ENCODE results near the gene OR2S2. TPM values are rescaled to one million over a fixed set of nuclear protein-coding genes. Genes with fewer than 3 reads are reported as not detected.

Gene OR2S2
- total and polyA plus RNA-seq, 2 experiments from 2014 or later: 0.11 to 0.30 TPM

- no peaks in the 10 kb centered on the region for H3K79me2 ChIP-seq (ENCODE audit: insufficient read depth)
- H3K9ac ChIP-seq: no peak overlapping the region
- no peaks in the 10 kb centered on the region for H4K20me1 ChIP-seq (ENCODE audit: insufficient read depth)
- no peak overlapping the region for H3K4me3 ChIP-seq
- H3F3A ChIP-seq (ENCODE audit: insufficient read depth): peaks cover 26% of the 10 kb centered on the region
- H3K36me3 ChIP-seq (ENCODE audit: low read depth): no peaks in the 10 kb centered on the region
- H3K9me3 ChIP-seq (ENCODE audit: low read depth): no peaks in the 10 kb centered on the region
- in situ Hi-C loops (cut with MboI): no loop called here
- no peaks in the 10 kb centered on the region for H3K27me3 ChIP-seq (replicated peaks; ENCODE audit: insufficient read depth)
- 78 to 82% methylated on average over 9 of the region's 9 CpGs for WGBS, 2 experiments (ENCODE audit: low coverage in 1 of 2, low lambda C conversion rate in 2 of 2, missing lambda C conversion rate in 2 of 2)
- DNase-seq: no peak
- no peak overlapping the region for H3K4me2 ChIP-seq (ENCODE audit: unreplicated experiment)
- no peaks in the 10 kb centered on the region for H3K9me2 ChIP-seq (ENCODE audit: insufficient read depth)
- peaks cover 32% of the 10 kb centered on the region for H3K4me1 ChIP-seq (ENCODE audit: insufficient read depth)
- 0 out of 2 replicates have a peak overlapping the region, but pooled peaks have one; percentile 4 for H3K27ac ChIP-seq
- TF ChIP-seq EZH2phosphoT487 (IDR thresholded peaks at IDR 0.05; ENCODE audit: insufficient read depth, low read depth) (no peak), EZH2 (IDR thresholded peaks at IDR 0.05; ENCODE audit: insufficient read depth, poor library complexity, severe bottlenecking) (no peak)
- H2AFZ ChIP-seq: peak overlapping the region; percentile 40
These were observed 29.1 kb downstream of the OR2S2 start for GRCh38 chr9:35928591-35929452.

GRCh38 chr9:35923927-35924763, 33.8 kb downstream of the OR2S2 start:
- peak overlapping the region; percentile 61 for H3K4me3 ChIP-seq
- H4K20me1 ChIP-seq (ENCODE audit: insufficient read depth): no peaks in the 10 kb centered on the region
- peak overlapping the region; percentile 98 for H3K27ac ChIP-seq
- TF ChIP-seq EZH2 (IDR thresholded peaks at IDR 0.05; ENCODE audit: insufficient read depth, poor library complexity, severe bottlenecking) (no peak), EZH2phosphoT487 (IDR thresholded peaks at IDR 0.05; ENCODE audit: insufficient read depth, low read depth) (no peak)
- no peaks in the 10 kb centered on the region for H3K27me3 ChIP-seq (replicated peaks; ENCODE audit: insufficient read depth)
- no peaks in the 10 kb centered on the region for H3K36me3 ChIP-seq (ENCODE audit: low read depth)
- in situ Hi-C loops (cut with MboI): no loop called here
- peak overlapping the region; percentile 47 for H2AFZ ChIP-seq
- no peaks in the 10 kb centered on the region for H3K9me3 ChIP-seq (ENCODE audit: low read depth)
- H3F3A ChIP-seq (ENCODE audit: insufficient read depth): peaks cover 39% of the 10 kb centered on the region
- peaks cover 40% of the 10 kb centered on the region for H3K4me1 ChIP-seq (ENCODE audit: insufficient read depth)
- peak; percentile 97 for DNase-seq
- H3K4me2 ChIP-seq (ENCODE audit: unreplicated experiment): peak overlapping the region; percentile 82
- no peaks in the 10 kb centered on the region for H3K79me2 ChIP-seq (ENCODE audit: insufficient read depth)
- peak overlapping the region; percentile 83 for H3K9ac ChIP-seq
- no peaks in the 10 kb centered on the region for H3K9me2 ChIP-seq (ENCODE audit: insufficient read depth)
- 15 to 16% methylated on average over 9 of the region's 9 CpGs for WGBS, 2 experiments (ENCODE audit: low coverage in 1 of 2, low lambda C conversion rate in 2 of 2, missing lambda C conversion rate in 2 of 2)

DNA sequence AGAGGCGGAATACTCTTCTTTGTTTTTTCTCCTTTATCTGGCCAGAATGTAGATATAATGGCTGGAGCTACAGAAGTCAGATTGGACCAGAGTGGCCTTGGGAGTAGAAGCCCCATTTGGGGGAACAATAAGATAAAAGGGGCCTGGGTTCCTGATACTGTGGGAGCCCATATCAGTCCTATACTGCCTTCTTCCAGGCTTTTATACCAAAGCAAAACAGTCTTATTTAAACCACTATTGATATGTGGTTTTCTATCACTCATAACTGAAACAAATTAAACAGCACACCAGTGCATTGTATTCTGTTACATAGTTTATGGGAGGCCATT, 34.4 kb downstream of the OR2S2 start:
- Histone ChIP-seq H3K4me2 (ENCODE audit: unreplicated experiment) (peak overlapping the region; percentile 82), H3K9me2 (ENCODE audit: insufficient read depth) (no peaks in the 10 kb centered on the region), H3K36me3 (ENCODE audit: low read depth) (no peaks in the 10 kb centered on the region), H2AFZ (peak overlapping the region; percentile 47), H3K9ac (peak overlapping the region; percentile 83), H4K20me1 (ENCODE audit: insufficient read depth) (no peaks in the 10 kb centered on the region), H3K9me3 (ENCODE audit: low read depth) (no peaks in the 10 kb centered on the region), H3K4me3 (peak overlapping the region; percentile 61), H3K4me1 (ENCODE audit: insufficient read depth) (peaks cover 34% of the 10 kb centered on the region), H3K27me3 (replicated peaks; ENCODE audit: insufficient read depth) (no peaks in the 10 kb centered on the region), H3K79me2 (ENCODE audit: insufficient read depth) (no peaks in the 10 kb centered on the region), H3F3A (ENCODE audit: insufficient read depth) (peaks cover 42% of the 10 kb centered on the region), H3K27ac (peak overlapping the region; percentile 98)
- WGBS, 2 experiments (ENCODE audit: low coverage in 1 of 2, low lambda C conversion rate in 2 of 2, missing lambda C conversion rate in 2 of 2): 100% methylated on average over 1 of the region's 1 CpG
- no peak for TF ChIP-seq EZH2 (IDR thresholded peaks at IDR 0.05; ENCODE audit: insufficient read depth, poor library complexity, severe bottlenecking)
- no peak for TF ChIP-seq EZH2phosphoT487 (IDR thresholded peaks at IDR 0.05; ENCODE audit: insufficient read depth, low read depth)
- in situ Hi-C loops (cut with MboI): no loop called here
- no peak for DNase-seq

GRCh38 chr9:35920051-35920620, 37.8 kb downstream of the OR2S2 start:
- H3K9me3 ChIP-seq (ENCODE audit: low read depth): no peaks in the 10 kb centered on the region
- peak overlapping the region; percentile 57 for H2AFZ ChIP-seq
- H3K4me2 ChIP-seq (ENCODE audit: unreplicated experiment): no peak overlapping the region
- no peaks in the 10 kb centered on the region for H3K9me2 ChIP-seq (ENCODE audit: insufficient read depth)
- no peaks in the 10 kb centered on the region for H3K36me3 ChIP-seq (ENCODE audit: low read depth)
- peak overlapping the region; percentile 18 for H3K27ac ChIP-seq
- H3K4me3 ChIP-seq: no peak overlapping the region
- in situ Hi-C loops (cut with MboI): no loop called here
- H3K4me1 ChIP-seq (ENCODE audit: insufficient read depth): peaks cover 26% of the 10 kb centered on the region
- no peak overlapping the region for H3K9ac ChIP-seq
- TF ChIP-seq EZH2 (IDR thresholded peaks at IDR 0.05; ENCODE audit: insufficient read depth, poor library complexity, severe bottlenecking): no peak
- no peak for TF ChIP-seq EZH2phosphoT487 (IDR thresholded peaks at IDR 0.05; ENCODE audit: insufficient read depth, low read depth)
- H3K27me3 ChIP-seq (replicated peaks; ENCODE audit: insufficient read depth): no peaks in the 10 kb centered on the region
- no peaks in the 10 kb centered on the region for H4K20me1 ChIP-seq (ENCODE audit: insufficient read depth)
- 91 to 96% methylated on average over 4 of the region's 4 CpGs for WGBS, 2 experiments (ENCODE audit: low coverage in 1 of 2, low lambda C conversion rate in 2 of 2, missing lambda C conversion rate in 2 of 2)
- no peaks in the 10 kb centered on the region for H3K79me2 ChIP-seq (ENCODE audit: insufficient read depth)
- H3F3A ChIP-seq (ENCODE audit: insufficient read depth): peaks cover 32% of the 10 kb centered on the region
- DNase-seq: peak; percentile 54

Measured in GM23248 (cell line).